ENCODE measurements around the gene WASL.

- TF ChIP-seq POLR2A (IDR thresholded peaks at IDR 0.05): no peak
- TF ChIP-seq, protein P1, sequence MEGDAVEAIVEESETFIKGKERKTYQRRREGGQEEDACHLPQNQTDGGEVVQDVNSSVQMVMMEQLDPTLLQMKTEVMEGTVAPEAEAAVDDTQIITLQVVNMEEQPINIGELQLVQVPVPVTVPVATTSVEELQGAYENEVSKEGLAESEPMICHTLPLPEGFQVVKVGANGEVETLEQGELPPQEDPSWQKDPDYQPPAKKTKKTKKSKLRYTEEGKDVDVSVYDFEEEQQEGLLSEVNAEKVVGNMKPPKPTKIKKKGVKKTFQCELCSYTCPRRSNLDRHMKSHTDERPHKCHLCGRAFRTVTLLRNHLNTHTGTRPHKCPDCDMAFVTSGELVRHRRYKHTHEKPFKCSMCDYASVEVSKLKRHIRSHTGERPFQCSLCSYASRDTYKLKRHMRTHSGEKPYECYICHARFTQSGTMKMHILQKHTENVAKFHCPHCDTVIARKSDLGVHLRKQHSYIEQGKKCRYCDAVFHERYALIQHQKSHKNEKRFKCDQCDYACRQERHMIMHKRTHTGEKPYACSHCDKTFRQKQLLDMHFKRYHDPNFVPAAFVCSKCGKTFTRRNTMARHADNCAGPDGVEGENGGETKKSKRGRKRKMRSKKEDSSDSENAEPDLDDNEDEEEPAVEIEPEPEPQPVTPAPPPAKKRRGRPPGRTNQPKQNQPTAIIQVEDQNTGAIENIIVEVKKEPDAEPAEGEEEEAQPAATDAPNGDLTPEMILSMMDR (IDR thresholded peaks at IDR 0.05): no peak
Observed at GRCh38 chr7:123695944-123696677, 52.7 kb downstream of the WASL start.

Measured in uterus (tissue), 2 donors.